Stimulated activated CD4-positive, alpha-beta T cell treated with anti-CD3 and anti-CD28 coated beads, Interleukin-15, amount 100 ng/mL, for 48 hours (primary cell): Measurements from ENCODE around the gene MON2.
"Not testable (repeated sequence)": the region's sequence is repeated elsewhere in the genome, so short reads cannot be mapped to it uniquely, and the experiment has no call there.

Experiments
- DNase-seq, 2 donors: peaks; one replicate each; pipeline ENCODE4 v3.0.0-alpha.2; 2020; ENCODE audit warnings: low read depth in 2 of 2

Gene MON2

DNA sequence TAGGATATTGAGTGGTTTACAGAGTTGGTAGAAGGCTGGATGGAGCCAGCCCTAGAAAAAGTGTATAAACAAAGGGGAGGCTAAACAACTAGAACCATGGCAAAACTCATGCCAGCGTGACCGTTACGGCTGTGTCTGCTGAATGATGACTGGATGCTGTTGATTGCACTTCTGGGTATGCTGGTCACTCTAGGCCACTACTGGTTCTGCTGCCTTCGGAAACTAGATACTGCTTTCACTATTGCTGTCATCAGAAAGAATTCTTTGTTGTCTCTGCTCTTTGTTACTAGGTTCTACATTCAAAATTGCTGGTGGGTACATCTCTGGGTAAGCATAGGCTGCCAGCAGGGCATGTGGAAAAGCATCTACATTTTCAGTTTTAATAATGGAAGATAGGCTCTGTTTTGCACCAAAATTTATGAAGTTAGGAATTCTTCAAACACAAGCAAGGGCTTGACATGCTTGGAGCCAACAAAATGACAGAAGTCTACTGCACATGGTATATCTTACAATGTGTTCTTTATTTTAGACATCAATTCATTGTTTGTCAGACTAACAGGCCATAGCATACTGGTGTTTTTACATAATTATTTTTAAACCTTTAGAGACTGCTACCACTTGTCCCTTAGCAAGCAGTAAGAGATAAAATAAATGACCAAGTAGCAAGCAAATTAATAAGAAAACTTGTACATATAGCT is 15.4 kb downstream of the MON2 start:
- no peak for DNase-seq

DNA sequence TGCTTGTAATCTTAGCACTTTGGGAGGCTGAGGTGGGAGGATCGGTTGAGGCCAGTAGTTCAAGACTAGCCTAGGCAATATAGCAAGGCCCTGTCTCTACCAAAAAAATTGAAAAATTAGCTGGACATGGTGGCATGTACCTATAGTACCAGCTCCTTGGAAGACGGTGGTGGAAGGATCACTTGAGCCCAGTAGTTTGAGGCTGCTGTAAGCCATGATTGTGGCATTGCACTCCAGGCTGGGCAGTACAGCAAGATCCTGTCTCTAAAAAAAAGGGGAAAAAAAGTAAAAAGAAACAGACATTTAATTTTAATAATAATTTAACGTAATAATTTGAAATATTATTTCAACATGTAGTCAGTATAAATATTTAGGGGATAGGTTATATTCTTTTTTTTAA is 16.1 kb downstream of the MON2 start:
- DNase-seq, result no peak

GRCh38 chr12:62484233-62484632 is 17.6 kb downstream of the MON2 start:
- DNase-seq, result no peak

- DNase-seq, result no peak
Observed at GRCh38 chr12:62505786-62506185, 39.2 kb downstream of the MON2 start.

DNA sequence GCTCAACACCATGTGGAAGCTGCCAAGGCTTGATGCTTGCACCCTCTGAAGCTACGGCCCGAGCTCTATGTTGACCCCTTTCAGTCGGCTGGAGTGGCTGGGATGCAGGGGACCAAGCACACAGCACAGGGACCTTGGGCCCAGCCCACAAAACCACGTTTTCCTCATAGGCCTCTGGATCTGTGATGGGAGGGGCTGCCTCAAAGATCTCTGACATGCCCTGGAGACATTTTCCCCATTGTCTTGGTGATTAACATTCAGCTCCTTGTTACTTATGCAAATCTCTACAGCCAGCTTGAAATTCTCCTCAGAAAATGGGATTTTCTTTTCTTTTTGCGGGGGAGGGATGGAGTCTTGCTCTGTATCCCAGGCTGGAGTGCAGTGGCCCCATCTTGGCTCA is 46.3 kb downstream of the MON2 start:
- no peak for DNase-seq

DNA sequence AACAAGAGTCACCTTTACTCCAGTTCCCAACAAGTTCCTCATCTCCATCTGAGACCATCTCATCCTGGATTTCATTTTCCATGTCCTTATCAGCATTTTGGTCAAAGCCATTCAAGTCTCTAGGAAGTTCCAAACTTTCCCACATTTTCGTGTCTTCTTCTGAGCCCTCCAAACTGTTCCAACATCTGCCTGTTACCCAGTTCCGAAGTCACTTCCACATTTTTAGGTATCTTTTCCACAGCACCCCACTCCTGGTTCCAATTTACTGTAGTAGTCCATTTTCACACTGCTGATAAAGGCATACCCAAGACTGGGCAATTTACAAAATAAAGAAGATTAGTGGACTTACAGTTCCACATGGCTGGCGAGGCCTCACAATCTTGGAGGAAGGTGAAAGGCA is 47.5 kb downstream of the MON2 start:
- not testable (repeated sequence) for DNase-seq

- DNase-seq, result no peak
Observed at GRCh38 chr12:62516927-62517326, 50.3 kb downstream of the MON2 start.

GRCh38 chr12:62517887-62518286 is 51.3 kb downstream of the MON2 start:
- DNase-seq, result no peak

- DNase-seq, result no peak
Observed at GRCh38 chr12:62519043-62519442, 52.4 kb downstream of the MON2 start.

DNA sequence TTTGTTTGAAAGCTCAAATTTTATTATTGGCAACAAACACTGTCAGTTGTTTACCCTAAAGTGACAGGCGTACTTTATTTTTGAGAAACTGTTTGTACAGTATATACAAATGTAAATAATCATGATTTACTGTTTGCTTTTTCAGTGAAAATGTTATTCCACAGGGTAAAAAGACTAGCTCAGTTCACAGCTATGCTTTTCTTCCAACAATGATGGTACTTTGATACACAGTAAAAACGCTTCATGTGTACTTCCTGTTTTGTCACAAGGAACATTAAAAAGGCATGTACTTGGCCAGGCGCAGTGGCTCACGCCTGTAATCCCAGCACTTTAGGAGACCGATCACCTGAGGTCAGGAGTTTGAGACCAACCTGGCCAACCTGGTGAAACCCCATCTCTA is 53.7 kb downstream of the MON2 start:
- no peak for DNase-seq

- no peak for DNase-seq
Observed at GRCh38 chr12:62522984-62523383, 56.4 kb downstream of the MON2 start.

DNA sequence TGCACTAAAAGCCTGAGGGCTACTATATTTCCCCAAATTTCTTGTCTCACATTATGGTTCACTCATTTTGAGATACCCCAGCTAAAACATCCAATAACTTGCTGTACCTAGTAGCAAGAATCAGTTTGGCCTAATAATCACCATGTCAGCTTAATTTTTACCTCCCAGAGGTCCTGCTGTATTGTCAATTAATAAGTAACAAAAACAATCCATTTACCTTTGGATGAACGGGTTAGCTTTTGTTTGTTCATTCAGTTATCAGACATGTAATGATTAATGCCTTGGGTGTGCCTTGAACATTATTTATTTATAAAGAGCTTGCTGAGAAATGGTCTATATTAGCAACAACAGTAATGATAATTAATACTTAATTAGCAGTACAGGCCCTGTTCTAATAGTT is 57.0 kb downstream of the MON2 start:
- DNase-seq, result no peak

- DNase-seq, result no peak
Observed at GRCh38 chr12:62525271-62525670, 58.6 kb downstream of the MON2 start.

GRCh38 chr12:62530596-62530995 is 64.0 kb downstream of the MON2 start:
- DNase-seq, result no peak

DNA sequence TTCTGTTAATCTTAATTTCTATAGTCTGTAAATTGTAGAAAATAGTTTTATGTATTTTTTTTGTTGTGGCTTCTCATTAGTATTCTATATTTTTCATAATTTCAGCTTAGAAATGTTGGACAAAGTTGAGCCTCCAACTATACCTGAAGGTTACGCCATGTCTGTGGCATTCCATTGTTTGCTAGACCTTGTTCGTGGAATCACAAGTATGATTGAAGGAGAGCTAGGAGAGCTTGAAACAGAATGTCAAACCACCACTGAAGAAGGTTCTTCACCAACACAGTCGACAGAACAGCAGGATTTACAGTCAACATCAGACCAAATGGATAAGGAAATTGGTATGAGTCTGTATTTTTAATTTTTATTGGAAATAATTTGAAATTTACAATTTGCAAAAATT is 65.7 kb downstream of the MON2 start:
- DNase-seq, result no peak

DNA sequence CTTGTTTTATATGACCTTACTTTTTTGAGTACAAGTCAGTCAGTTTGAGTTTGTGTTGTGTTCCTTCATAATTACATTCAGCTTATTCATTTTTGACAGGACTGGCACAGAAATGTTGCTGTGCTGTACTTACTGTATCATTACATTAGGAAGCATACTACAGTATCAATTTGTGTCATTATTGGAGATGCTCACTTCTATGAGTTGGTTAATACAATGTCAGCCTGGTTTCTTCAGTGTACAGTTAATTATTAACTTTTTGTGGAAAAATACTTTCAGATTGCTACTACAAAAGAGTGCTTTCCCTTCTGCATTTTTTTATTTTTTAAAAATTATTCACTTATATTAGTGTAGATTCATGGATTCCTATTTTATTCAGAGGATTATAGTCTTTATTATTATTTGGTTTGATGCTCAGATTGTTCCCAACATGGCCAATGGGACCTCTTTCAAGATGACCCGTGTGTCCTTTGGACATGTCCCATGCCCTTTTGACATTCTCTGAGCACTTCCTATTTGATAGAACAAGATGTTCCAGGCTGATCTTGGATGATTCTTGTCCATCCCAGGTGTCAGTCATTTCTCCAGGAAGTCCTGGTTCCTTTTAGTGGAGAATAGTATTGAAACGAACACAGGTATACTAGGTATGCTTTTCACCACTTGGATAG is 66.6 kb downstream of the MON2 start:
- no peak for DNase-seq

- DNase-seq, result no peak
Observed at GRCh38 chr12:62533755-62534107, 67.1 kb downstream of the MON2 start.

- no peak for DNase-seq
Observed at GRCh38 chr12:62536546-62536945, 69.9 kb downstream of the MON2 start.

DNA sequence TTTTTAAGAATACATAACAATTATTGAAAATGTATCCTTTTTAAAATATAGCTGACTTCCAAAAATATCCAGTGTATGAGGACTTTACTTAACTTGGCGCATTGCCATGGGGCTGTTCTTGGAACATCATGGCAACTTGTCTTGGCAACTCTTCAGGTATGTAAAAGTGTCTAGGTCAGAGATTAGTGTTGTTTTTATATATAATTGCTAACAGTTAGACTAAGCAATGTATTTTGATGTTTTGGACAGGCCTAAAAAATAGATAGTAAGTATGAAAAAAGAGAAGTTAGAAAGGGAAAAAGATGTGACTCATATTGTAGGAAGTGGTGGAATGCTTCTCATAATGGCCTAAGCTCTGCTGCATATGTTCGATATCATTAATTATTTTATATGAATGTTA is 70.9 kb downstream of the MON2 start:
- DNase-seq, result no peak

GRCh38 chr12:62540354-62540753 is 73.7 kb downstream of the MON2 start:
- no peak for DNase-seq

- no peak for DNase-seq
Observed at GRCh38 chr12:62542814-62543213, 76.2 kb downstream of the MON2 start.

DNA sequence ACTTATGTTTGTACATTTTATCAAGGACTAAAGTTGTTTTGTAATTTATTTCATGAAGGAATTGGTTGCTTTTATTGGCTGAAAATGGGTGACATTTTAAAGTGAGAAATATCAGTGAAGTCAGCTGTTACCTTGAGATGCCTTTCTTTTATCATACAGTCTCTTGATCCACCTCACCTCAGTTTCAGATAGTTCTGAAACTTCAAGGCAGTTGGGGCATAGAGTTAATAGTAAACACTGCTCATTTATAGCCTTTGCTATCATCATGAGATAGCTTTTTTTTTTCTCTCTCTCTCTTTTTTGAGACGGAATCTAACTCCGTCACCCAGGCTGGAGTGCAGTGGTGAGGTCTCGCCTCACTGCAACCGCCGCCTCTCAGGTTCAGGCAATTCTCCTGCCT is 76.7 kb downstream of the MON2 start:
- no peak for DNase-seq

GRCh38 chr12:62543741-62544140 is 77.1 kb downstream of the MON2 start:
- no peak for DNase-seq
